H9 (cell line): ENCODE data around the gene MYT1. TPM values are rescaled to one million over a fixed set of nuclear protein-coding genes. Genes with fewer than 3 reads are reported as not detected.

Experiments
- DNase-seq: peaks from one replicate; pipeline ENCODE4 v3.0.0-alpha.2; 2017
- H2AFZ ChIP-seq: one replicate; pipeline ENCODE4 v1.6.1; 2013; ENCODE audit warnings: mild to moderate bottlenecking, low read length, control low read depth, moderate library complexity
- H2AK5ac ChIP-seq: 2 replicates; pipeline ENCODE4 v1.6.1; 2013; ENCODE audit warnings: low read length, control low read depth, mixed read lengths; ENCODE audit not compliant: insufficient read length
- H2BK120ac ChIP-seq: one replicate; pipeline ENCODE4 v1.6.1; 2013; ENCODE audit warnings: low read depth, mild to moderate bottlenecking, low read length, control low read depth, inconsistent platforms; ENCODE audit not compliant: poor library complexity, severe bottlenecking
- H2BK12ac ChIP-seq: 2 replicates; pipeline ENCODE4 v1.6.1; 2013; ENCODE audit warnings: low read length, control low read depth, mixed read lengths, low read depth; ENCODE audit not compliant: insufficient read length
- H2BK15ac ChIP-seq: 2 replicates; pipeline ENCODE4 v1.6.1; 2013; ENCODE audit warnings: low read depth, low read length, control low read depth
- H2BK20ac ChIP-seq: one replicate; pipeline ENCODE4 v1.6.1; 2013; ENCODE audit warnings: low read depth, mild to moderate bottlenecking, low read length, control low read depth, inconsistent platforms; ENCODE audit not compliant: poor library complexity, severe bottlenecking
- H2BK5ac ChIP-seq: 2 replicates; pipeline ENCODE4 v1.6.1; 2013; ENCODE audit warnings: low read length, control low read depth, mixed read lengths; ENCODE audit not compliant: insufficient read length
- H3K14ac ChIP-seq: 2 replicates; pipeline ENCODE4 v1.6.1; 2013; ENCODE audit warnings: low read length, control low read depth; ENCODE audit not compliant: insufficient read depth
- H3K18ac ChIP-seq: 2 replicates; pipeline ENCODE4 v1.6.1; 2013; ENCODE audit warnings: low read depth, mild to moderate bottlenecking, mixed read lengths, low read length, control low read depth; ENCODE audit not compliant: insufficient read length
- H3K23ac ChIP-seq: 2 replicates; pipeline ENCODE4 v1.6.1; 2013; ENCODE audit warnings: low read length, control low read depth, mixed read lengths, low read depth; ENCODE audit not compliant: insufficient read length
- H3K23me2 ChIP-seq: 2 replicates; pipeline ENCODE4 v1.6.1; 2013; ENCODE audit warnings: low read depth, mild to moderate bottlenecking, mixed read lengths, low read length, control low read depth; ENCODE audit not compliant: insufficient read length, poor library complexity, severe bottlenecking
- H3K27ac ChIP-seq: 2 replicates; pipeline ENCODE4 v1.5.1; 2013; ENCODE audit warnings: low read length, control low read depth, mixed read lengths, low read depth; ENCODE audit not compliant: insufficient read length
- H3K27me3 ChIP-seq: 2 replicates; pipeline ENCODE4 v1.6.1; 2013; ENCODE audit warnings: low read length, control low read depth, inconsistent platforms; ENCODE audit not compliant: insufficient read depth
- H3K4ac ChIP-seq: 2 replicates; pipeline ENCODE4 v1.6.1; 2013; ENCODE audit warnings: low read depth, mild to moderate bottlenecking, control low read depth, inconsistent platforms, low read length, moderate library complexity
- H3K4me1 ChIP-seq: 2 replicates; pipeline ENCODE4 v1.6.1; 2013; ENCODE audit warnings: low read length, control low read depth, inconsistent platforms; ENCODE audit not compliant: insufficient read depth
- H3K4me2 ChIP-seq: 2 replicates; pipeline ENCODE4 v1.6.1; 2013; ENCODE audit warnings: low read length, control low read depth, mixed read lengths; ENCODE audit not compliant: insufficient read length, insufficient read depth
- H3K56ac ChIP-seq: 2 replicates; pipeline ENCODE4 v1.6.1; 2013; ENCODE audit warnings: low read depth, mild to moderate bottlenecking, mixed read lengths, low read length, control low read depth; ENCODE audit not compliant: insufficient read length
- H3K79me1 ChIP-seq: 2 replicates; pipeline ENCODE4 v1.6.1; 2013; ENCODE audit warnings: low read depth, mild to moderate bottlenecking, moderate library complexity, low read length, control low read depth, inconsistent platforms; ENCODE audit not compliant: insufficient read depth, poor library complexity, severe bottlenecking
- H3K79me2 ChIP-seq: 2 replicates; pipeline ENCODE4 v1.6.1; 2013; ENCODE audit warnings: low read length, control low read depth, inconsistent platforms; ENCODE audit not compliant: insufficient read depth
- H3K9ac ChIP-seq: 2 replicates; pipeline ENCODE4 v1.6.1; 2013; ENCODE audit warnings: low read length, control low read depth, mixed read lengths; ENCODE audit not compliant: insufficient read length; ENCODE audit errors: extremely low read depth
- H3K9me3 ChIP-seq: one replicate; pipeline ENCODE4 v1.6.1; 2013; ENCODE audit warnings: low read depth, low read length, inconsistent platforms; ENCODE audit not compliant: control insufficient read depth
- H3T11ph ChIP-seq: one replicate; pipeline ENCODE4 v1.6.1; 2013; ENCODE audit warnings: mild to moderate bottlenecking, low read length, control low read depth, inconsistent platforms
- H4K20me1 ChIP-seq: one replicate; pipeline ENCODE4 v1.6.1; 2013; ENCODE audit not compliant: control insufficient read depth, insufficient read length, insufficient read depth
- H4K5ac ChIP-seq: 2 replicates; pipeline ENCODE4 v1.6.1; 2013; ENCODE audit warnings: low read depth, mild to moderate bottlenecking, mixed read lengths, low read length, control low read depth; ENCODE audit not compliant: insufficient read length
- H4K8ac ChIP-seq: replicated peaks from 2 replicates; pipeline ENCODE4 v1.6.1; 2013; ENCODE audit warnings: low read length, control low read depth, mixed read lengths, low read depth; ENCODE audit not compliant: insufficient read length
- H4K91ac ChIP-seq: 2 replicates; pipeline ENCODE4 v1.6.1; 2013; ENCODE audit warnings: low read depth, mild to moderate bottlenecking, moderate library complexity, mixed read lengths, low read length, control low read depth; ENCODE audit not compliant: insufficient read length
- H3K27ac Mint-ChIP-seq, 3 experiments: 2 replicates in 2 of 3; 3 replicates in 1 of 3; pipeline ENCODE4 v1.8.0; 2020 to 2021; ENCODE audit warnings: mixed read lengths in 3 of 3, mild to moderate bottlenecking in 1 of 3, moderate library complexity in 1 of 3
- H3K27me3 Mint-ChIP-seq: 2 replicates; pipeline ENCODE4 v1.8.0; 2021; ENCODE audit warnings: low read depth, mild to moderate bottlenecking, moderate library complexity, mixed read lengths
- H3K36me3 Mint-ChIP-seq, 3 experiments: 2 replicates in 2 of 3; 3 replicates in 1 of 3; pipeline ENCODE4 v1.8.0; 2020 to 2021; ENCODE audit warnings: low read depth in 3 of 3, mixed read lengths in 3 of 3; ENCODE audit not compliant: insufficient read depth in 1 of 3
- H3K4me1 Mint-ChIP-seq, 2 experiments: 2 replicates each; pipeline ENCODE4 v1.8.0; 2020; ENCODE audit warnings: mixed read lengths in 2 of 2
- H3K4me3 Mint-ChIP-seq, 2 experiments: 2 replicates in 1 of 2; 3 replicates in 1 of 2; pipeline ENCODE4 v1.8.0; 2020 to 2021; ENCODE audit warnings: mild to moderate bottlenecking in 2 of 2, mixed read lengths in 2 of 2, moderate library complexity in 1 of 2
- H3K9me3 Mint-ChIP-seq, 2 experiments: 2 replicates in 1 of 2; 3 replicates in 1 of 2; pipeline ENCODE4 v1.8.0; 2020; ENCODE audit warnings: mild to moderate bottlenecking in 2 of 2, mixed read lengths in 2 of 2, moderate library complexity in 1 of 2
- WGBS: extraction: QIAGEN DNeasy Blood & Tissue Kit; methylation state at CpG from one replicate; pipeline ENCODE4 v1.1.7; 2013; ENCODE audit warnings: missing lambda C conversion rate, low lambda C conversion rate, mixed read lengths; ENCODE audit not compliant: insufficient read length; ENCODE audit errors: extremely low coverage; 5-methylcytosine and 5-hydroxymethylcytosine counted together
- total RNA-seq: library from RNA; stranded (reverse); gene quantifications from 2 replicates; pipeline ENCODE4 v1.2.1, GENCODE V29; 2021
- TF ChIP-seq, protein P1 (sequence below): fragments of 200-600 bp; sonication (generic); conservative IDR thresholded peaks from 3 replicates; pipeline ENCODE4 v1.8.0; 2021; ENCODE audit warnings: antibody characterized with exemption, mild to moderate bottlenecking

Gene MYT1
- total RNA-seq, 1 experiment from 2014 or later, result 0.79 TPM

GRCh38 chr20:64224351-64225170 lies 60.3 kb downstream of the MYT1 start:
- H3K27me3 ChIP-seq, result no peaks in the 10 kb centered on the region

More at GRCh38 chr20:64224351-64225170, 60.3 kb downstream of the MYT1 start:
- no peak overlapping the region for H3K27ac Mint-ChIP-seq
- no peaks in the 10 kb centered on the region for H3K79me2 ChIP-seq
- H3K4ac ChIP-seq, result no peak overlapping the region
- H4K91ac ChIP-seq, result no peak overlapping the region
- H3K9me3 ChIP-seq, result no peaks in the 10 kb centered on the region
- no peaks in the 10 kb centered on the region for H3K9me3 Mint-ChIP-seq
- no peak overlapping the region for H2BK12ac ChIP-seq
- peaks cover 3% of the 10 kb centered on the region; the same call in 1 of the 2 replicates for H3K4me1 ChIP-seq
- H3K27ac ChIP-seq, result no peak overlapping the region
- peaks cover 5% of the 10 kb centered on the region for H3K27me3 Mint-ChIP-seq
- H3K4me3 Mint-ChIP-seq, result no peak overlapping the region
- H2BK5ac ChIP-seq, result no peak overlapping the region
- TF ChIP-seq, protein P1, sequence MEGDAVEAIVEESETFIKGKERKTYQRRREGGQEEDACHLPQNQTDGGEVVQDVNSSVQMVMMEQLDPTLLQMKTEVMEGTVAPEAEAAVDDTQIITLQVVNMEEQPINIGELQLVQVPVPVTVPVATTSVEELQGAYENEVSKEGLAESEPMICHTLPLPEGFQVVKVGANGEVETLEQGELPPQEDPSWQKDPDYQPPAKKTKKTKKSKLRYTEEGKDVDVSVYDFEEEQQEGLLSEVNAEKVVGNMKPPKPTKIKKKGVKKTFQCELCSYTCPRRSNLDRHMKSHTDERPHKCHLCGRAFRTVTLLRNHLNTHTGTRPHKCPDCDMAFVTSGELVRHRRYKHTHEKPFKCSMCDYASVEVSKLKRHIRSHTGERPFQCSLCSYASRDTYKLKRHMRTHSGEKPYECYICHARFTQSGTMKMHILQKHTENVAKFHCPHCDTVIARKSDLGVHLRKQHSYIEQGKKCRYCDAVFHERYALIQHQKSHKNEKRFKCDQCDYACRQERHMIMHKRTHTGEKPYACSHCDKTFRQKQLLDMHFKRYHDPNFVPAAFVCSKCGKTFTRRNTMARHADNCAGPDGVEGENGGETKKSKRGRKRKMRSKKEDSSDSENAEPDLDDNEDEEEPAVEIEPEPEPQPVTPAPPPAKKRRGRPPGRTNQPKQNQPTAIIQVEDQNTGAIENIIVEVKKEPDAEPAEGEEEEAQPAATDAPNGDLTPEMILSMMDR, result no peak
- H4K8ac ChIP-seq, result no peak overlapping the region
- H4K20me1 ChIP-seq, result no peaks in the 10 kb centered on the region
- no peak overlapping the region for H2AFZ ChIP-seq
- no peak overlapping the region for H3T11ph ChIP-seq
- no peak overlapping the region for H2AK5ac ChIP-seq
- H3K9ac ChIP-seq, result no peak overlapping the region
- no peaks in the 10 kb centered on the region for H3K79me1 ChIP-seq
- H3K36me3 Mint-ChIP-seq, result peaks cover 0 to 1% (median 0%) of the 10 kb centered on the region in 3 experiments; a peak in 1 of 7 replicates
- H2BK20ac ChIP-seq, result no peak overlapping the region
- DNase-seq, result no peak
- no peak overlapping the region for H3K18ac ChIP-seq
- H4K5ac ChIP-seq, result no peak overlapping the region
- WGBS, result no CpG with 5 or more reads among the region's 10 CpGs
- no peak overlapping the region for H3K14ac ChIP-seq
- no peak overlapping the region for H3K23ac ChIP-seq
- no peak overlapping the region for H3K56ac ChIP-seq
- H2BK120ac ChIP-seq, result no peak overlapping the region
- no peak overlapping the region for H2BK15ac ChIP-seq
- no peaks in the 10 kb centered on the region for H3K23me2 ChIP-seq
- peaks cover 12 to 21% of the 10 kb centered on the region in 2 experiments for H3K4me1 Mint-ChIP-seq
- H3K4me2 ChIP-seq, result no peak overlapping the region
